ENCODE measurements around the gene PTPRE.

Gene PTPRE

GRCh38 chr10:128049226-128050120 lies 142.6 kb downstream of the PTPRE start:
- no peak for DNase-seq

DNA sequence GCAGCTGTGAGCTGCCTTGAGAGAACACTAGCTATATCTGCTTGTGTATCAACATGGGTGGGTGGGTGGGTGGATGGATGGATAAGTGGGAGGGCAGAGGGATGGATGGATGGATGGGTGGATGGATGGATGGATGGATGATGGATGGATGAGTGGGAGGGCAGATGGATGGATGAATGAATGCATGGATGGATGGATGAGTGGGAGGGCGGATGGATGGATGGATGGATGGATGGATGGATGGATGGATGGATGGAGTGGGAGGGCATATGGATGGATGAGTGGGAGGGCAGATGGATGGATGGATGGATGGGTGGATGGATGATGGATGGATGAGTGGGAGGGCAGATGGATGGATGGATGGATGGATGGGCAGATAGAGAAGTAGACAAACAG lies 143.2 kb downstream of the PTPRE start:
- no peak for DNase-seq

DNA sequence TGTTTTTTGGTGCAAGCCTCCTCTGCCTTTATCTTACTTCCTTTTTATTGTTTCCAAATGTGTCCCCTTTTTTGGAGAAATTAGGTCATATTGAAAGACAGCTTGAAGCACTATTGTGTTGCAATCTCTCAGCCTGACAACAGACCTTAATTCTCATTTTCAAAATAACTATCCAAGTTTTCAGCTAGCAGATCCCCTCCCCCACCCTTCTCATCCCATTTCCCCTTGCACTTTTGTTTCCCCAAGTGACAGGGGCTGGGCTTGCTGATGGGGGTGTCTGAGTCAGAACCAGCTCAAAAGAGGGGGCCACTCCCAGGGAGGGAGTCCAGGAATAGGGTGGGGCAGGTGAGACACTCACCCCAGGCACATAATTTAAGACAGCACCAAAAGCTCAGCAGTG lies 144.0 kb downstream of the PTPRE start:
- DNase-seq: no peak

GRCh38 chr10:128051548-128051947 lies 144.6 kb downstream of the PTPRE start:
- no peak for DNase-seq

DNA sequence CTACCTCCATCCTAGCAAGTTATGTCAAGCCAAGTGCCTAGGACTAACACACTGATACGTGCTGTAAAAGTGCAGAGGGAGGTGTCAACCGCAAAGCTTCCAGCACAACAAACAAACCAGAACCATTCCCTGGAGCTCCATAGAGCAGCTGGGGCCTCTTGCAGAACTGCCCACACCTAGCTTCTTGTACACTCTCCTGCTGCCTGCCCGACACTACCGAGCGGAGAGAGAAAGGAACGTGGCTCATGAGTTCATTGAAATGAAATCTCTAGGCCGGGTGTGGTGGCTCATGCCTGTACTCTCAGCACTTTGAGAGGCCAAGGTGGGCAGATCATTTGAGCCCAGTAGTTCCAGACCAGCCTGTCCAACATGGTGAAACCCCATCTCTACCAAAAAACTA lies 145.8 kb downstream of the PTPRE start:
- DNase-seq: no peak

DNA sequence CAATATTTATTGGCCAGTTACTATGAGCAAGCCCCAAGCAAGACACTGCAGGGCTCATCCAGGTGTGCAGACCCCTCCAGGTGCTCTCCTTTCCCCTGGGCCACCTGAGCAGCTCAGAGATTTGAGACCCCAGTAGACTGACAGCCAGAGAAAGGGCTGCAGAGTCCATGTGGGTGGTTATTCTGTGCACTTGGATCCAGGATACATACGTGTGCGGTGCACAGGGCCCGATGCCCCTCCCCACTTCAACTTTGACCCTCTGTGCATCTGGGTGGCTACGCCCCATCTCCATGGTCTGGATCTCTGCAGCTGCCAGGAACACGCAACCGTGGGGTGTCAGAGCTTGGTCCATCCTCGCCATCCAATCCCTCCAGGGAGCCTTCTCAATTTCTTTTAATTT lies 146.5 kb downstream of the PTPRE start:
- no peak for DNase-seq

DNA sequence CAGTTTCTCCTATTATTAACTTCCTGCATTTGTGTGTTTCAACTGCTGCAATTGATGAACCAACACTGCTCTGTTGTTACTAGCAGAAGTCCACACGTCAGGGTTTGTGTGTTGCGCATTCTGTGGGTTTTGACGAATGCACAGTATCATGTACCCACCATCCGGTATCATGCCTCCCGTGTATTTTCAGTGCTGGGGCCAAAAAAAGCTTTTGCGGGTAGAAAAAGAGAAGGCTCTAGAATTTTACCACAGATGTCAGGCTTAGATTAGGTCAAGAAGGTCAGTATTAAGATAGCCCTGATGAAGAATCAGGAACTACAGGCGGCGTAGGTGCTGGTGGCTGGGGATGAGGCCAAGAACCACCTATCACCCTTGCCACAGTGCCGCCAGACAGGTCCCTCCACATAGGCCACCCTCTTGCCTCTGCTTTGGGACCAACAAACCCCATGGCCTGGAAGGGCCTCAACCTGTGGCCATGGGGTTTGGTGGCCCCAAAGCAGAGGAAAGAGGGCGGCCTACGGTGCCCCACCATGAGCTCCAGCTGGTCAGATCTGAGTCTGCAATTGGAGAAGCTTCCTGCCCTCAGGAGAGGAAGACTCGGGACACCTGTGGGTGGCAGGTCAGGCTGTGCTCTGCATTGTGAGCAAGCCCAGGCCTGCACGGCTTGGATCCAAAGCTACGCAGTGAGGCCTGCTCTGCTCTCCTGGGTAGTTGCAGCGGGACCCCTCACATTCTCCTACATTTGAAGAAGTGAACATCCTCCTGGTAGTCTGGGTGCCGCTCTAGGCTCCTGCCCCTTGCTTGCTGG lies 147.5 kb downstream of the PTPRE start:
- no peak for DNase-seq

DNA sequence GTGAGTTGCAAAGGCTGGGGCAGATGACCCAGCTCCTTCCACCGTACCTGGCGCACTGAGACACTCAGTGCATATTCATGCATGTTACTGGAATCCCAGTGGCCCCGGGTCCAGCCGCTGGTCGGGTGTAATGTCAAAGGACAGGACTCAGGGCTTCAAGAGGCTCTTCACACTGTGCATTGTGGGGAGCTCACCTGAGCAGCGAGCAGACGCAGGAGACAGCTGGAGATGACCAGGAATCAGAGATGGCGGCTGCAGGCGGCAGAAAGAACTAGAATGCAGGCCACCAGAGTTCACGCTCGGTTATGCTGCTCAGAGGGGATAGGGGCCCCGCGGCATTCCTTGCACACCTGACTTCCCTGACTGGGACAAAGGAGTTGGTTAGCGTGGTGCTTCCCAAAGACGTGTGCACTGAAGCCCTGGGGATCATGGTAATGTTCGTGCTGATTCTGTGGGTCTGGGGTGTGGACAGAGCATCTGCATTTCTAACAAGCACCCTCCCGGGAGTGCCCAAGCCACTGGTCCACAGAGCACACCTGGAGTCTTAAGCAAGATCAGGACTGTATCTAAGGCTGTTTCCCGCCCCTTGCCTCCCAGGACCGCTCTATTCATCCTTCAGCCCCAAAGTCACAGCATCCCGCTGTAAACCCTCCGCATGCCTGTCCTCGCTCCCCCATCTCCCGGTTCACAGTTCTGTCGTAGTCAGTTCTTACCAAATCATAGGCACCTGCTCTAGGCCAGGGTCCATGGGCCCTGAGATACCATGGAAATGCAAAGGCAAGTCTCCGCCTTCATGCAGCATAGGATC lies 148.4 kb downstream of the PTPRE start:
- DNase-seq: no peak

DNA sequence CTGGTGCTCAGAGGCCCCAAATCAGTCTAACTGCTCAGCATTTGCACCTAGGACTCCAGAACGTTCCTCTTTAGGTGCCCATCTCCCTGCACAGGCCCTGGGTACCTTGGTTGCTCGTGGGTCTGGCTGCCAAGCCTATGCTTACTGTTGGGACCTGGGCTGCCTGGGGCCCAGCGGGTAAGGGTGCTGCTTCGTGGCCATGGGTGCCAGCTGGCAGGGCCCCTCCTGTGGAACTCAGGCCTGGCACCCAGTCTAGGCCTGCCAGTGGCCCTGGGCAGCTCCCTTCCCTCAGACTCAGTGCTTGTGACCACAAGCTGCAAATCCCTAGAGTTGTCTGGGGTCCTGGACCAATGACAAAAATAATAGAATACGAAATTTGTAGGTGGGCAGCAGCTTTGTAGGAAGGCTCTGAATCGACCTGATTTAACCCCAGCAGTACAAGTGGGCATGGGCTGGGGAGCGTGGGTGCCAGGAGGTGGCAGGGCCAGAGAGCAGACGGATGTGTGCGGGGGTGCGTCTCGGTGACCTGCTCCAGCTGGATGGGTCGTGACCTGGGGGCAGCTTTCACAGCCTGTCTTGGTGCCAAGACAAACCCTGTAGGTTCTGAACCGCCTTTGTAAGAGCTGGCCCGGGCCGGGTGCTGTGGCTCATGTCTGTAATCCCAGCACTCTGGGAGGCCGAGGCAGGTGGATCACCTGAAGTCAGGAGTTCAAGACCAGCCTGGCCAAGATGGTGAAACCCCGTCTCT lies 149.6 kb downstream of the PTPRE start:
- DNase-seq: no peak

GRCh38 chr10:128058106-128058749 lies 151.3 kb downstream of the PTPRE start:
- no peak for DNase-seq

DNA sequence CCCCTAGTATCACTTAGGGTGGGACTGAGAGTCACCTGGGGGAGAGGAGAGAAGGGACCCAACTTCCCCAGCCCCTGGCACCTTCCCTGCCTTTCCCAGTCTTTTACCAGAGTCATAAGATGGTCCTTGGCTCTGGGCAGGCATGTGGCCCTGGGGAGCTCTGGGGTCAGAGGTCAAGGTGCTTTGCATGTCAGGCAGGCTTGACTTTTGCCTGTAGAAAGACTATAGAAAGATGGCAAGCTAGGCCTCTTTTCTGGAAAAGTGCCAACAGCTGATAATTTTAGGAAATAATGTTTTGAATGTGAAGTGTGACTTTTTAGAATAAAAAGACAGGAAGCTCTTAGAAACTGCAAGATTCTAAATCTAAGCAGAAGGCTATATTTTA lies 151.8 kb downstream of the PTPRE start:
- no peak for DNase-seq

DNA sequence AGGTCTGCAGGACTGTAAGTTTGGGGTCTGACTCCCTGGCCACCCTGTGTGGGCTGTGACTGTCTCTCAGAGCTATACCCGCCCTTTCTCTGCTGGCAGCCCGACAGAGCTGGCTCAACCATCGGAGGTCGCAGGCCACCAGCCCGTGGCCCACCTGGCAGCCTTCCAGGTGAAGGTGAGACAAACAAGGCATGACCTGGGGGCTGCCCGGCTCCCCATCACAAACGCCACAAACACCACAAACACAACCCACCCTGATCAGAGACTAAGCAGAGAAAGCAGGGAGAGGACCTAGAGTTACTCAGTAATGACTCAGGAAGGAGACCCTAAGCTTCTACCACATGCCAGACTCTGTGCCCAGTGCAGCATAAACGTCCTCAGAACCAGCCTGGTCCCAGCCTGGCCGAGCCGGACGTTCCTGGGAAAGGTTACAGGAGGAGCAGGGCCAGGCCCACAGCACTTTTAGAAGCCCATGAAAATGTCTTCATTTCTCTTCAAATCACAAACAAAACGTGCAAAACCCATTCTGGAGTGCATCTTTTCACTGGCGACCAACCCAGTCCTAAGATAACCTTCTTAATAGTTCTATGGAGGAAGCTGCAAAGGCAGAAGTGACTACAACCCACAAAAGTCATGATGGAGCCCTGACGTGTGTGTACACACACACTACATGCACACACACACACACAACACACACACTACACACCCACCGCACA lies 152.5 kb downstream of the PTPRE start:
- DNase-seq: no peak

DNA sequence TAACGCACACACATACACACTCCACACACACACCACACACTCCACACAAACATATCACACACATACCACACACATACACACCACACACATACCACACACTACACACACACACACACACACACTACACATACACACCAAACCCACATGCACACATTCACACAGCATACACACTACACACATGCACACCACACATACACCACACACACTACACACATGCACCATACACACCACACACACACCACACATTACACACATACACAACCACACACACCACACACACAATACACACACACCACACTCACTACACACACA lies 153.0 kb downstream of the PTPRE start:
- DNase-seq: no peak

- DNase-seq: no peak
Measured at GRCh38 chr10:128060341-128061250, 153.7 kb downstream of the PTPRE start.

DNA sequence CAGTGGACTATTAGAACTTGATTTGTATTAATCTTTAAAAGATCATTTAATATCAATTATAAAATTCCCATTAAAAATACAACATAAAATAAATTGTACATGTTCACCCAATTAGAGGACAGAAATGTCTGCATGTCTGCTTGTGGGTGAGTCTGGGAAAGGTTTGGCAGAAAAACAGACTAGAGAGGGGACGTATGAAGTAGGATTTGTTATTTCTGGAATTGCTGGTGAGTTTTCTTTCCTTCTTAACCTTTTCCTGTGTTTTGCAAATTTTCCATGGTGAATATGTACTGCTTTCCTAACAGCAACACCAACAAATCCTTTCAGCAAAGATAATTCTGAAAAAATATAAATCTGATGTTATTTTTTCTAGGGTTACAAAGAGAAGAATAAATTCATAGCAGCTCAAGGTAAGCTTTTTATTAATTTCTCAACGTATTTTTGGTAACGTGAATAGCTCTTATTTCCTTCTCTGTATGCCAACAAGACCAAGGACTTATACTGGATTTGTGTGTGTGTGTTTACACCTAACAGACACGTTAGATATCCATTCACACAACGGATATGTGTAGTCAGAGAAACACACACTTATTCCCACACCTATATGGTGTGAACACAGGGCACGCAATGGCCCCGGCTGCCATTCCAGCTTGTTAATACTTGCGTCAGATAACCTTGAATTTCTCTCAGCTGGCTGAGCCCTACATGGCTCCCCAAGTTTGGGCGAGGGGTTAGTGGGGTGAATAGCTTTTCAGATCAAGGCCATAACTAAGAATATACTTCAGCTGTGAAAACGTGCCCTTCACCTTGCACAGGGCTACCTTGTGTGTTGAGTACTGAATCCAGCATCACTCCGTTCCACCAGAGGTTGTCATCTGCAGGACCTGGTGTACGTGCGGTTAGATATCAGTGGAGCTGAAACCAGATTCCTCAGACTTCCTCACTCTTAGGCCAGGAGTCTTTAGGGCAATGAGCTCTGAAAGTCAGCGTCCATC lies 154.7 kb downstream of the PTPRE start:
- DNase-seq: no peak

- no peak for DNase-seq
Measured at GRCh38 chr10:128062331-128062880, 155.5 kb downstream of the PTPRE start.

DNA sequence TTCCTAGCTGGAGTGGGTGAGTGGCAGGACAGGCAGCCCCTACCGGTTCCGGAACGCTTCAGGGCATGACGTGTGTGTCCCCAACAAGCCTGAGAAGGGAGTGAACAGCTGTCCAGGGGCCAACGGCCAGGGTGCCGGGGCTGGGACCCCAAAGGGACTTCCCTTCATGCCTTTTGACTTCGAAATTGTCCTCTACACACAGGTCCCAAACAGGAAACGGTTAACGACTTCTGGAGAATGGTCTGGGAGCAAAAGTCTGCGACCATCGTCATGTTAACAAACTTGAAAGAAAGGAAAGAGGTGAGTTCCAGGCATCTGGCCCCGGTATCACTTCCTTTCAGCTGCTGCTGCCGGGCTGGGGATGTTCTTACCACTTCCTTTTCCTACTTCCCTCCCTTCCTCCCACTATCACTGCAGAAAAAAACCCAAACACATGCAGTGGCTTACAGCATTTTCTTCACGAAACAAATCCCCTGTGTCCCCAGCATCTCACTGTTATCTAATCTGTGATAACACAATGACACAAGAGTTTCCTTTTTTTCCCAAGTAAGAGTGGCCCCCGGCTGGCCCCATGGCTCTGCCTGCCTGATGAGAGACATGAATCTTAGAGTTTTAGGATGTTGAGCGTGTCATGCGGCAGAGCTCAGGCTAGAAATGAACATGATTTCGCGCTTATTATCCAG lies 156.1 kb downstream of the PTPRE start:
- no peak for DNase-seq

GRCh38 chr10:128063736-128064107 lies 156.8 kb downstream of the PTPRE start:
- no peak for DNase-seq

All from NCI-H1417 (cell line).